GM23248 (cell line): ENCODE results near the gene SOX8.

Experiments
- EZH2 ChIP-seq: fragments of 200-600 bp; sonication (generic); IDR thresholded peaks from 2 replicates; pipeline ENCODE4 v1.6.1; 2018; ENCODE audit warnings: antibody characterized with exemption, mild to moderate bottlenecking; ENCODE audit not compliant: insufficient read depth, poor library complexity, severe bottlenecking
- EZH2phosphoT487 ChIP-seq: fragments of 200-600 bp; sonication (generic); IDR thresholded peaks from 2 replicates; pipeline ENCODE4 v1.6.1; 2018; ENCODE audit warnings: antibody characterized with exemption, moderate library complexity, mild to moderate bottlenecking, low read depth; ENCODE audit not compliant: insufficient read depth

DNA sequence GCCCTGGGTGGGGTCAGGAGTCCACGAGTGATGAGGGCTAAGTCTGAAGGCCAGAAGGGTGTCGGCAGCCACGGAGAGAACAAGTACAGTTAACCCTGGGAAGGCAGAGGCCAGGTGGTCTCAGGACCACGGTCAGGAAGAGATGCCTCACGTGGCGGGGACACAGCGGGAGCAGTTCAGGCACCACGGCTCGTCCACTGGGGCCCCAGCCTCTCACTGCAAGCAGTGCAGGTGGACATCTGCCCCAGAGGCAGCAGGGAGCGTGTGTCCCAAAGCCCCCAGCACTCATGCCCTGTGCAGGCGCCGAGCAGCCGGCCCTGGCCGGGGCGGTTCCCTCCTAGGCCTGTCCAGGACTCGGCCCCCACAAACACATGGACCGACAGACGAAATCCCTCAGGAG, 15.5 kb upstream of the SOX8 start:
- TF ChIP-seq EZH2 = no peak
- no peak for TF ChIP-seq EZH2phosphoT487
